ENCODE data around the gene SPINK5. TPM values are rescaled to one million over a fixed set of nuclear protein-coding genes. Genes with fewer than 3 reads are reported as not detected.
A peak's percentile ranks its signal among the peaks of the same experiment; 100 is the strongest.

Gene SPINK5
- total and polyA plus RNA-seq, 2 experiments from 2014 or later = 3.5 to 6.1 TPM

DNA sequence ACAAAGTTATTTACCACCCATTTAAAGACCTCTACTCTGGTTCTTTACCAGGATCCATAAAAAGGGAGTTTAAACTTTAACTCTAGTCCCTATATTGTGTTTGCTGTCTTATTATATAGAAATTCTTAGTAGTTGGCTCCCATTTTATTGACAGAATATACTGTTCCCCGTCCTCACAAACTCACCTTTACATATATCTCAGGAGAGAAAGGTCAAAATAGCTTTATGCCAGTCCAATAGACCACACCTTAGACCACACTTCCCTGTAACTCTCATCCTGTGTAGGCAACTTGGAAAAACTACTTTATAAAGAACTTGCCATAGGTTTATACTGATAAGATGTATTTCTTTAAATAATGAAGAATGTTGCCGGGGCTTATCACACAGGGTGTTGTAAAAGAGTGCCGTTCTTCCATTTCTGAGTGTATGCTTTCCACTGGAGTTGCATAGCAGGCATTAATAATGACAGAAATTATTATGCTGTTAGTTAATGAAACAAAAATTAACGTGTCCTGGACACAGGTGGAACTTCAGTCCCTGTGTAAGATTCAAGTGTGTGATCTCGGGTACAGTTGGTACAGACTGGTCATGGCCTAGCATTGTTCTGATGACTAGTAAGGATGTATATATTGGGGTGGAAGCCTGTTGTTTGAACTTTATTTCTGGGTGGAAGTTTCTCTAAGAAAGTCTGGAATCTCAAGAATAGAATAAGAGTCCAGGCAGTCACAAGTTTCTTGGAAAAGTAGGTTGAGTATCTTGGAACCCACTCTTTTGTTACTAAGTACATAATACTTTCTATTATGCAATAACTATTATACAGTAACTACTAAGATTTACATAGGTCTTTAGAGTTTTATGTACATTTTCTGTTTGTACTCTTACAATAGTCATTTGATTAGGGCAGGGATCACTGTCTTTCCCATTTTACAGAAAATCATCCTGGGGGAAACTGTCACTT, 71.6 kb downstream of the SPINK5 start:
- Histone ChIP-seq H3K4me3 (no peak overlapping the region), H3K27me3 (no peaks in the 10 kb centered on the region), H3K27ac (no peak overlapping the region), H3K4me1 (ENCODE audit: low read depth) (no peaks in the 10 kb centered on the region), H3K9me3 (ENCODE audit: low read depth) (no peaks in the 10 kb centered on the region), H3K36me3 (no peaks in the 10 kb centered on the region)
- no peak for DNase-seq (ENCODE audit: low read depth in 1 of 2, low spot score in 1 of 2)
- TF ChIP-seq, protein P1, sequence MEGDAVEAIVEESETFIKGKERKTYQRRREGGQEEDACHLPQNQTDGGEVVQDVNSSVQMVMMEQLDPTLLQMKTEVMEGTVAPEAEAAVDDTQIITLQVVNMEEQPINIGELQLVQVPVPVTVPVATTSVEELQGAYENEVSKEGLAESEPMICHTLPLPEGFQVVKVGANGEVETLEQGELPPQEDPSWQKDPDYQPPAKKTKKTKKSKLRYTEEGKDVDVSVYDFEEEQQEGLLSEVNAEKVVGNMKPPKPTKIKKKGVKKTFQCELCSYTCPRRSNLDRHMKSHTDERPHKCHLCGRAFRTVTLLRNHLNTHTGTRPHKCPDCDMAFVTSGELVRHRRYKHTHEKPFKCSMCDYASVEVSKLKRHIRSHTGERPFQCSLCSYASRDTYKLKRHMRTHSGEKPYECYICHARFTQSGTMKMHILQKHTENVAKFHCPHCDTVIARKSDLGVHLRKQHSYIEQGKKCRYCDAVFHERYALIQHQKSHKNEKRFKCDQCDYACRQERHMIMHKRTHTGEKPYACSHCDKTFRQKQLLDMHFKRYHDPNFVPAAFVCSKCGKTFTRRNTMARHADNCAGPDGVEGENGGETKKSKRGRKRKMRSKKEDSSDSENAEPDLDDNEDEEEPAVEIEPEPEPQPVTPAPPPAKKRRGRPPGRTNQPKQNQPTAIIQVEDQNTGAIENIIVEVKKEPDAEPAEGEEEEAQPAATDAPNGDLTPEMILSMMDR (IDR thresholded peaks at IDR 0.05; ENCODE audit: low read depth, low read length) = no peak

DNA sequence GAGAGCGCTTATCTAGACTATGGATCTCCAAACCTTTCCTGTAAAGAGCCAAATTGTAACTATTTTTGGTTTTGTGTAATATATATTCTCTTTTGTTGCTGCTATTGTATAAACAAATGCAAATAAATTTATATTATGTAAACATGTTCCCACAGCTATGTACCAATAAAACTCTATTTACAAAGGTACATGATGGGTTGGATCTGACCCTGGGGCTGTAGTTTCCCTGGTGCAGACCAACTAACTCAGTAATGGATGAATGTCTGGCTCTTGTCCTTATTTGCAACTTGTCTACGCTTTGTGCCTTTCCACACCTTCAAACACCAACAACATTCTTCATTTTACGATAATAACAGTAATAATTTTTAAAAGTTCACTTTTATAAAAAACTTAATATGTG, 77.1 kb downstream of the SPINK5 start:
- Histone ChIP-seq H3K27me3 (no peaks in the 10 kb centered on the region), H3K4me3 (no peak overlapping the region), H3K4me1 (ENCODE audit: low read depth) (peaks cover 2% of the 10 kb centered on the region), H3K9me3 (ENCODE audit: low read depth) (no peaks in the 10 kb centered on the region), H3K27ac (no peak overlapping the region), H3K36me3 (no peaks in the 10 kb centered on the region)
- TF ChIP-seq, protein P1 (IDR thresholded peaks at IDR 0.05; ENCODE audit: low read depth, low read length) = no peak
- DNase-seq (ENCODE audit: low read depth in 1 of 2, low spot score in 1 of 2) = no peak

DNA sequence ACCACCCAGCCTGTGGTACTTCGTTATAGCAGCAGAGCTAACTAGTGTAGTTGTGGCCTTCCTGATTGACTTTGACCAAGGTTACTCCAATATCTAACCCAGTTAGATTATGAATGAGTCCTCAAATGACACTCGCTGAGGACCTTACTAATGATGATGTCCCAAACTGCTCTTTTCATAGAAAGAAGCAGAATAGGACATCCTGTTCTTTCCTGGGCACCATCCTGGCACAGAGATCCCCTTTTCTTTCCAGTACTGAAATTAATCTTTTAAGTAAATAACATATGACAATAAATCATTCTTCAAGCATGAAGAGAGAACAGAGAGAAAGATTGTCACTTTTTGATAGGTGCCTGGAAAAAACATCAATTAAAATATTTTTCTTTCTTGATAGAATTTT, 77.9 kb downstream of the SPINK5 start:
- Histone ChIP-seq H3K27me3 (no peaks in the 10 kb centered on the region), H3K4me3 (no peak overlapping the region), H3K27ac (no peak overlapping the region), H3K4me1 (ENCODE audit: low read depth) (peaks cover 3% of the 10 kb centered on the region), H3K36me3 (no peaks in the 10 kb centered on the region), H3K9me3 (ENCODE audit: low read depth) (no peaks in the 10 kb centered on the region)
- TF ChIP-seq, protein P1 (IDR thresholded peaks at IDR 0.05; ENCODE audit: low read depth, low read length) = no peak
- no peak for DNase-seq (ENCODE audit: low read depth in 1 of 2, low spot score in 1 of 2)

DNA sequence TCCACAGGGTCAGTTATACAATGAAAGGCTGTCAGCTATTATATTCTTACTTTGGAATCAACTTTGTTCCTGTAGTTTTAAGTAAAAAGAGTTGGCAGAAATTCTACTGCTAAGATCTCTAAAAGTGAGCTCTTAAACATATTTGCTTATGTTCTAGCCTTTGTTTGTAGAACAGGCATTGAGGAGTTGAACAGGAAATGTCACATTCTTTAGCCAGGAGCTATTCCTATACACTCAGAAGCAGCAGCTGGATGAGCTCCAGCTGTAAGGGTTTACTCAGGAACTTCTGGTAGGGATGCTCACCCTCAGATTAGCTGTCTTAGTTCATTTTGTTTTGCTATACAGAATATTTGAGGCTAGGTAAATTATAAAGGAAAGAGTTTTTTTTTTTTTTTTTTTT, 82.1 kb downstream of the SPINK5 start:
- no peaks in the 10 kb centered on the region for H3K27me3 ChIP-seq
- peak; percentile 12 to 72 for DNase-seq (ENCODE audit: low read depth in 1 of 2, low spot score in 1 of 2)
- no peaks in the 10 kb centered on the region for H3K9me3 ChIP-seq (ENCODE audit: low read depth)
- TF ChIP-seq, protein P1 (IDR thresholded peaks at IDR 0.05; ENCODE audit: low read depth, low read length) = no peak
- H3K27ac ChIP-seq = no peak overlapping the region
- peaks cover 3% of the 10 kb centered on the region for H3K4me1 ChIP-seq (ENCODE audit: low read depth)
- no peaks in the 10 kb centered on the region for H3K36me3 ChIP-seq
- no peak overlapping the region for H3K4me3 ChIP-seq

DNA sequence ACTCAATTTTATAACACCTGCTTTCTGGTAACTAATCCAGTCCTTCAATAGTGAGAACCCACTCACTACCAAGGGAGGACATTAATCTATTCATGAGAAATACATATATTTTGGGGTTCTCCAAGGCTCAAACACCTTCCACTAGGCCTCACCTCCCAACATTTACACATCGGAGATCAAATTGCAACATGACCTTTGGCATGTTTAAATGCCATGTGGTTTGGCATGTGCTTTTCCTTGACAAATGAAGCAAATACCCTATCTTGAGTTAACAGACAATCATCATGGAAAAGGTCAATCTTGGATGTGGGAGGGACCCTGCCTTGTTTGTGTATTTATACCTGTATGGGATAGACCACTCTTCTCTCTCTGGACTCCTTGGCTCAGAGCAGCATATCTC, 82.7 kb downstream of the SPINK5 start:
- DNase-seq (ENCODE audit: low read depth in 1 of 2, low spot score in 1 of 2) = no peak
- H3K27me3 ChIP-seq = no peaks in the 10 kb centered on the region
- no peaks in the 10 kb centered on the region for H3K36me3 ChIP-seq
- TF ChIP-seq, protein P1 (IDR thresholded peaks at IDR 0.05; ENCODE audit: low read depth, low read length) = no peak
- no peaks in the 10 kb centered on the region for H3K9me3 ChIP-seq (ENCODE audit: low read depth)
- no peak overlapping the region for H3K27ac ChIP-seq
- peaks cover 3% of the 10 kb centered on the region for H3K4me1 ChIP-seq (ENCODE audit: low read depth)
- no peak overlapping the region for H3K4me3 ChIP-seq

All from cardiac muscle cell (in vitro differentiated cells and primary cell).